ENCODE data around the gene ACOT7. TPM values are rescaled to one million over a fixed set of nuclear protein-coding genes. Genes with fewer than 3 reads are reported as not detected.
A peak's percentile ranks its signal among the peaks of the same experiment; 100 is the strongest.

Gene ACOT7
- total and polyA plus RNA-seq, 11 donors = 5.7 to 38.9 (median 12.6) TPM

DNA sequence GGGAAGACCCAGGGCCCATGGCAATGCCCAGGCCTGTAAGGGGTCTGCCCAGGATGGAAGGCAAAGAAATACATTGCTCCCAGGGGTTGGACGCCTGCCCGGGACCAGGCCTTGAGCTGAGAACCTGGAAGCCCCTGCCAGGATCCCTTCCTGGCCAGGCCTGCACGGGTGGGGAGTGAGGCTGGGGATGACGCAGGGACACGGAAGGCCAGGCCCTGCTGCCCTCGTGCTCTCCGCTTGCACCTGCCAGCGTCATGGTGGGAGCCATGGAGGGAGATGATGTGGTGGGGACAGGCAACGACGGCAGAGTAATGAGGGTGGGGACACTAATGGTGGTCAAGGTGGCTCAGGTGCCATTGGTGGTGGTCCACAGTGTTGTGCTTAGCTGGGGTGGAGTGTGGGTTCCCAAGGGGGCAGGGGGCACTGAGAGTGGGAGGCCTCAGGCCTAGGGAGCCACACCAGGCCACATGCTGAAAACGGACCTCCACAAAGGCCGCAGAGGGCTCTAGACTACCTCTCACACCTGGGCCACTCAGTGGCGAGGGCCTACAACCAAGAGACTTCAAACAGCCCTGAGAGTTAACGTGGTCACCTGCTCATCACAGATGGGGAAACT lies 145.3 kb downstream of the ACOT7 start:
- Histone ChIP-seq H3K4me3 (no peak overlapping the region), H3K27me3 (peaks cover 16 to 88% (median 55%) of the 10 kb centered on the region in 9 donors), H3K36me3 (no peaks in the 10 kb centered on the region), H3K9me3 (no peaks in the 10 kb centered on the region), H3K27ac (no peak overlapping the region), H3K4me1 (peaks cover 0 to 40% (median 17%) of the 10 kb centered on the region in 12 donors)
- TF ChIP-seq POLR2A (IDR thresholded peaks at IDR 0.05) = no peak
- TF ChIP-seq, protein P1, sequence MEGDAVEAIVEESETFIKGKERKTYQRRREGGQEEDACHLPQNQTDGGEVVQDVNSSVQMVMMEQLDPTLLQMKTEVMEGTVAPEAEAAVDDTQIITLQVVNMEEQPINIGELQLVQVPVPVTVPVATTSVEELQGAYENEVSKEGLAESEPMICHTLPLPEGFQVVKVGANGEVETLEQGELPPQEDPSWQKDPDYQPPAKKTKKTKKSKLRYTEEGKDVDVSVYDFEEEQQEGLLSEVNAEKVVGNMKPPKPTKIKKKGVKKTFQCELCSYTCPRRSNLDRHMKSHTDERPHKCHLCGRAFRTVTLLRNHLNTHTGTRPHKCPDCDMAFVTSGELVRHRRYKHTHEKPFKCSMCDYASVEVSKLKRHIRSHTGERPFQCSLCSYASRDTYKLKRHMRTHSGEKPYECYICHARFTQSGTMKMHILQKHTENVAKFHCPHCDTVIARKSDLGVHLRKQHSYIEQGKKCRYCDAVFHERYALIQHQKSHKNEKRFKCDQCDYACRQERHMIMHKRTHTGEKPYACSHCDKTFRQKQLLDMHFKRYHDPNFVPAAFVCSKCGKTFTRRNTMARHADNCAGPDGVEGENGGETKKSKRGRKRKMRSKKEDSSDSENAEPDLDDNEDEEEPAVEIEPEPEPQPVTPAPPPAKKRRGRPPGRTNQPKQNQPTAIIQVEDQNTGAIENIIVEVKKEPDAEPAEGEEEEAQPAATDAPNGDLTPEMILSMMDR (IDR thresholded peaks at IDR 0.05) = no peak
- no peak for DNase-seq
- 70 to 77% (median 76%) methylated on average over 8 to 14 of the region's 14 CpGs for WGBS, 4 donors
- no peak for ATAC-seq
- intact Hi-C loops (cut with DNase I) = loop anchor here in 8 of 10 donors (2.0 to 10.0 kb wide), 10 partner anchors 34 to 206 kb away; no protein-coding TSS in a partner anchor

DNA sequence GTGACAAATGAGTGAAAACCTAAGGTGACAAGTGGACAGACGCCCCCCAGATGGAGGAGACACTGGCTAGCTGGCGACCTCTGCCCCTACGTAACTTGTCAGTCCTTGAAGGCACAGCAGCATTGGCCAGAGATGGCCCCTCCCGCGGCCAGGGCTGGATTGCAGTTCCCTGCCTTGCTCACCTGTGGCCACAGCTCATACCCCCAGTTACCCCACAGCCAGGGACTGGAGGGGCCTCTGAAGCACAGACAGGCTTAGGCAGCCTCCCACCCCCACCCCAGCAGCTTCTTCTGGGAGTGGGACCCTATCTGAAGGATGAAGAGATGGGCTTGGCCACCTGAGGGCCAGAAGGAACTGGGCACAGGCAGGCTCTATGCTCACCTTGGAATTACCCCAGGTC lies 145.9 kb downstream of the ACOT7 start:
- no peak for DNase-seq
- Histone ChIP-seq H3K4me3 (no peak overlapping the region), H3K4me1 (peaks cover 0 to 41% (median 18%) of the 10 kb centered on the region in 12 donors), H3K27me3 (peaks cover 22 to 94% (median 62%) of the 10 kb centered on the region in 9 donors), H3K9me3 (no peaks in the 10 kb centered on the region), H3K36me3 (no peaks in the 10 kb centered on the region), H3K27ac (no peak overlapping the region)
- intact Hi-C loops (cut with DNase I) = loop anchor here (2.0 to 10.0 kb wide), 13 partner anchors 33 to 205 kb away; no protein-coding TSS in a partner anchor
- no peak for ATAC-seq
- TF ChIP-seq POLR2A (IDR thresholded peaks at IDR 0.05) = no peak
- TF ChIP-seq, protein P1 (IDR thresholded peaks at IDR 0.05) = no peak
- WGBS, 4 donors = 44 to 81% (median 65%) methylated on average over 5 of the region's 5 CpGs

DNA sequence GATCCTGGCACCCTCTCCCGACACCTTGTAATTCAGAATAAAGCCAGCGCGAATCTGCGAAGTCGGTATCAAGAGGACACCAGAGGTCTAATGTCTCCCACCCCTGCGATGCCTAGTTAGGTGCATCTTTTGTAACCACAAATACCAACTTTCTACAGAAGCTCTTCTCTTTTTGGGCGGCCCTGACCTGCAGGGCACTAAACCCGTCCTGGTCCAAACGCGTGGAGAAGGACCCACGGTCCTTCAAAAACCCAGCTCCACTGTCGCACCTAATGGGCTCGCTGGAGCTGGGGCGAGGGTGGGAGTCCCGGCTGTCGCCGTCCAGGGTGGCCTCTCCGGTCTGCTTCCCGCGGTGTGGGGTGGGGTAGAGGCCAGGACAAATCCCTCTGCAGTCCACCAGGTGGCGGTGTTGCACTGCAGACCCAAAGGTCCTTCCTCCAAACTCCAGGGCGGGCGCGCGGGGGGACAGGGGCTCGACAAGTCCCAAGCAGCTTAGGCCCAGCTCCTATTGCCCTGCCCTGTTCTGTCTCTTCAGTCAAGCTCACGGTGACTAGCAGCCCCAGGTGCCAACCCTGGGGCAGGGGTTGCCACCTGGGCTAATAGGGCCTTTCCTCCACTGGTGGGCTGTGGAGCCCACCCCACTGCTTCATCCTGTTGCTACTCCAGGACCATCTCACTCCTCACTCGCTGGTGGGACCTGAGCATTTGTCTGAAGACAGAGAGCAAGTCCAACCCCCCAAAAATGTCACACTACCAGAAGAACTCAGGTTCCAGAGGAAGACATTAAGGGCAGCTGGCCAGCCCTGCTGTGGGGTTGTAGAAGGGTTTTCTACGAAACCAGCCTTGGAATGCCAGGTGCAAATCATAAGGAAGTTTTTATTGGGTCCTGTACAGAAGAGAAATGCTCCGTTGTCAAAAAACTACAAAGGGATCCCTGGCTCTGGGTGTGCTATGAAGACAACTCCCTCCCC lies 146.8 kb downstream of the ACOT7 start:
- Histone ChIP-seq H3K4me1 (peaks cover 0 to 50% (median 26%) of the 10 kb centered on the region in 12 donors), H3K27me3 (peaks cover 28 to 97% (median 63%) of the 10 kb centered on the region in 9 donors), H3K36me3 (no peaks in the 10 kb centered on the region), H3K9me3 (no peaks in the 10 kb centered on the region), H3K4me3 (no peak overlapping the region), H3K27ac (no peak overlapping the region)
- ATAC-seq (peak; percentile 37 to 77 (median 62)), DNase-seq (peak; percentile 77 to 91 (median 82))
- intact Hi-C loops (cut with DNase I) = loop anchor here (1.0 to 10.0 kb wide), 14 partner anchors 34 to 204 kb away; no protein-coding TSS in a partner anchor
- TF ChIP-seq POLR2A (IDR thresholded peaks at IDR 0.05) = no peak
- TF ChIP-seq, protein P1 (IDR thresholded peaks at IDR 0.05) = peak; percentile 88 to 96 (median 94)
- 6 to 7% (median 7%) methylated on average over 26 to 30 of the region's 30 CpGs for WGBS, 4 donors
